Aorta (tissue), 5 donors: ENCODE measurements around the gene HHLA2. TPM values are rescaled to one million over a fixed set of nuclear protein-coding genes. Genes with fewer than 3 reads are reported as not detected.

Experiments used
- ATAC-seq: fragments of 200-7000 bp; cut with Tn5 transposase; one replicate; pipeline ENCODE4 v1.9.1; 2022; ENCODE audit warnings: moderate library complexity; ENCODE audit not compliant: low FRiP score
- DNase-seq, 2 donors: peaks; one replicate each; pipeline ENCODE4 v3.0.0-alpha.2; 2020
- H3K27ac ChIP-seq, 2 donors: one replicate each; pipeline ENCODE4 v1.5.1; 2013; ENCODE audit warnings: low read length in 2 of 2, mild to moderate bottlenecking in 2 of 2, moderate library complexity in 2 of 2, control low read depth in 1 of 2, inconsistent platforms in 1 of 2, low read depth in 1 of 2
- H3K27me3 ChIP-seq, 2 donors: one replicate each; pipeline ENCODE4 v1.6.1; 2013; ENCODE audit warnings: control low read depth in 1 of 2, low read length in 1 of 2, mild to moderate bottlenecking in 1 of 2, moderate library complexity in 1 of 2; ENCODE audit not compliant: insufficient read depth in 2 of 2, control insufficient read depth in 1 of 2
- H3K36me3 ChIP-seq, 2 donors: one replicate each; pipeline ENCODE4 v1.6.1; 2013; ENCODE audit warnings: control low read depth in 1 of 2, low read length in 1 of 2, mild to moderate bottlenecking in 1 of 2; ENCODE audit not compliant: insufficient read depth in 2 of 2, control insufficient read depth in 1 of 2
- H3K4me1 ChIP-seq, 2 donors: one replicate each; pipeline ENCODE4 v1.6.1; 2013; ENCODE audit warnings: low read length in 2 of 2, control low read depth in 1 of 2, mild to moderate bottlenecking in 1 of 2, moderate library complexity in 1 of 2; ENCODE audit not compliant: insufficient read depth in 2 of 2, control insufficient read depth in 1 of 2
- H3K4me3 ChIP-seq, 2 donors: one replicate each; pipeline ENCODE4 v1.5.1; 2013; ENCODE audit warnings: low read length in 2 of 2, control low read depth in 1 of 2, mild to moderate bottlenecking in 1 of 2
- H3K9me3 ChIP-seq: one replicate; pipeline ENCODE4 v1.6.1; 2013; ENCODE audit warnings: mild to moderate bottlenecking, low read length; ENCODE audit not compliant: control insufficient read depth
- WGBS, 2 donors: extraction: QIAGEN DNeasy Blood & Tissue Kit; methylation state at CpG; one replicate each; pipeline ENCODE4 v1.1.7; 2013; 5-methylcytosine and 5-hydroxymethylcytosine counted together
- intact Hi-C, 2 donors: fragments of 100-400 bp; cut with DNase I; formaldehyde crosslinking; loops; one replicate each; pipeline versions ENCODE4 v1.14.2 to v1.15.0; 2022
- polyA plus RNA-seq, 2 donors: library from polyadenylated mRNA; stranded (reverse); fragments of 200-250 nt; gene quantifications; one replicate each; pipeline ENCODE4 v1.2.3, GENCODE V29; 2013
- total RNA-seq, 2 donors: library from RNA; stranded (reverse); fragmentation: NEBNext Ultra II Directional; extraction: Animal tissue kit (Norgen Biotek cat#: 25700); gene quantifications; one replicate each; pipeline ENCODE4 v1.2.1, GENCODE V29; 2021
- donor health status: healthy with polysubstance abuse.
- donor health status: Bipolar disorder and iron deficiency.
- donor health status: DM: no; HTN: no; CAD: no.
- donor health status: DM: no; HTN: no; CAD: no.
- donor health status: DM: yes; HTN: yes; CAD: no.

The HHLA2 gene
- total and polyA plus RNA-seq, 4 donors = 0.64 to 10.6 TPM; not detected in 2

- Histone ChIP-seq H3K27ac (no peak overlapping the region), H3K36me3 (no peaks in the 10 kb centered on the region), H3K9me3 (no peaks in the 10 kb centered on the region), H3K4me1 (no peaks in the 10 kb centered on the region), H3K4me3 (no peak overlapping the region), H3K27me3 (no peaks in the 10 kb centered on the region)
- intact Hi-C loops = no loop called here
- no peak for DNase-seq
- no peak for ATAC-seq
- WGBS, 2 donors = 82 to 83% methylated on average over 12 of the region's 12 CpGs
Measured at GRCh38 chr3:108388136-108389132, 92.1 kb downstream of the HHLA2 start.

- 65 to 82% methylated on average over 1 of the region's 1 CpG for WGBS, 2 donors
Measured at GRCh38 chr3:108389372-108389771, 93.0 kb downstream of the HHLA2 start.

GRCh38 chr3:108391917-108392593 is 95.7 kb downstream of the HHLA2 start:
- Histone ChIP-seq H3K36me3 (no peaks in the 10 kb centered on the region), H3K9me3 (no peaks in the 10 kb centered on the region), H3K27me3 (no peaks in the 10 kb centered on the region), H3K4me1 (no peaks in the 10 kb centered on the region), H3K27ac (no peak overlapping the region), H3K4me3 (no peak overlapping the region)
- ATAC-seq (no peak), DNase-seq (no peak)
- WGBS, 2 donors = 47 to 50% methylated on average over 3 of the region's 3 CpGs
- intact Hi-C loops = no loop called here

More at GRCh38 chr3:108389372-108389771, 93.0 kb downstream of the HHLA2 start:
- Histone ChIP-seq H3K27me3 (no peaks in the 10 kb centered on the region), H3K9me3 (no peaks in the 10 kb centered on the region), H3K27ac (no peak overlapping the region), H3K4me3 (no peak overlapping the region), H3K4me1 (no peaks in the 10 kb centered on the region), H3K36me3 (no peaks in the 10 kb centered on the region)
- ATAC-seq (no peak), DNase-seq (no peak)
- intact Hi-C loops = no loop called here

DNA sequence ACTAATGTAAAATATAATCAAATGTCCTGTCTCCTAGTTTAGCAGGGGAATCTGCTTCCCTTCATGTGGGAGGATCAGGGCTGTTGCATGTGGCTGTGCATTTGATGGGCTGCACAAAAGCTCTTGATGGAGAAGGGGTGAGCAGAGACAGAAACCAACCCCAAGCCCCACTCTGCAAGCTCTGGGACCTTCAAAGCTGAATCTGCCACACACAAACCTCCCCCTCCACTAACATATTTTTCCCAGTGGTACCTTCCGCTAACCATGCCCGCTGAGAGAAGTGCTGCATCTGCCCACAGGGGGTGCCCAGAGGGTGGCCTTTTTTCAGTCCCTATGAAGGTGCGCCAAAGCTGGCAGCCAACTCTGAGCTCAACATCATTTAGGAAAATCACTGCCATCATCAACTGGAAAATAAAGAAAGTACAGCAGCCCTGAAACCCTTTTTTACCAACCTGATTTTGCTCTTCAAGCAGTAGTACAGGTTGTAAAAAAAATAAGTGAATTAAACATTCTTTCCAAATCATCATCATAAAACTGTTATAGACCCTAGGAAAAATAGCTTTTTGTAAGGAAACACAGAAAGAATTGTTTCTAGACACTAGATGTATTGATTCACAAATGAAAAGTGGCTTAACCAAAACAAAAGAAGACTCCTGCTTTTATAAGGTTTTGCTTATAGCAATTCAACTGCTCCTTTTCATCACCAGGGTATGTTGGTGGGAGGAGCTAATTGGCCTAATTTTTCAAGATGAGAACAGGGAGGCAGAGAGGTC is 97.0 kb downstream of the HHLA2 start:
- no peaks in the 10 kb centered on the region for H3K4me1 ChIP-seq
- no peaks in the 10 kb centered on the region for H3K9me3 ChIP-seq
- no peak overlapping the region for H3K27ac ChIP-seq
- intact Hi-C loops = no loop called here
- H3K36me3 ChIP-seq = no peaks in the 10 kb centered on the region
- no peaks in the 10 kb centered on the region for H3K27me3 ChIP-seq
- ATAC-seq (no peak), DNase-seq (no peak)
- H3K4me3 ChIP-seq = no peak overlapping the region
- 60 to 63% methylated on average over 3 of the region's 3 CpGs for WGBS, 2 donors

GRCh38 chr3:108394016-108394415 is 97.7 kb downstream of the HHLA2 start:
- WGBS, 2 donors = 89 to 95% methylated on average over 2 of the region's 2 CpGs
- intact Hi-C loops = no loop called here
- no peak overlapping the region for H3K27ac ChIP-seq
- no peaks in the 10 kb centered on the region for H3K4me1 ChIP-seq
- no peaks in the 10 kb centered on the region for H3K27me3 ChIP-seq
- no peak overlapping the region for H3K4me3 ChIP-seq
- H3K9me3 ChIP-seq = no peaks in the 10 kb centered on the region
- DNase-seq = no peak
- no peaks in the 10 kb centered on the region for H3K36me3 ChIP-seq
- ATAC-seq = no peak

- WGBS, 2 donors = 80 to 81% methylated on average over 3 of the region's 3 CpGs
- DNase-seq (no peak), ATAC-seq (no peak)
- intact Hi-C loops = no loop called here
- Histone ChIP-seq H3K4me1 (no peaks in the 10 kb centered on the region), H3K9me3 (no peaks in the 10 kb centered on the region), H3K4me3 (no peak overlapping the region), H3K27ac (no peak overlapping the region), H3K36me3 (no peaks in the 10 kb centered on the region), H3K27me3 (no peaks in the 10 kb centered on the region)
Measured at GRCh38 chr3:108394563-108394962, 98.2 kb downstream of the HHLA2 start.

- Histone ChIP-seq H3K4me1 (no peaks in the 10 kb centered on the region), H3K36me3 (no peaks in the 10 kb centered on the region), H3K27ac (no peak overlapping the region), H3K4me3 (no peak overlapping the region), H3K27me3 (no peaks in the 10 kb centered on the region), H3K9me3 (no peaks in the 10 kb centered on the region)
- no peak for DNase-seq
- intact Hi-C loops = no loop called here
- no peak for ATAC-seq
- WGBS, 2 donors = 96% methylated on average over 1 of the region's 1 CpG
Measured at GRCh38 chr3:108396336-108396735, 100.0 kb downstream of the HHLA2 start.

- Histone ChIP-seq H3K27me3 (no peaks in the 10 kb centered on the region), H3K9me3 (no peaks in the 10 kb centered on the region), H3K4me1 (no peaks in the 10 kb centered on the region), H3K4me3 (no peak overlapping the region), H3K27ac (no peak overlapping the region), H3K36me3 (no peaks in the 10 kb centered on the region)
- no peak for ATAC-seq
- no peak for DNase-seq
- intact Hi-C loops = no loop called here
- WGBS, 2 donors = 93 to 98% methylated on average over 6 of the region's 6 CpGs
Measured at GRCh38 chr3:108398510-108398909, 102.2 kb downstream of the HHLA2 start.
